ENCODE data around the gene IL4R. TPM values are rescaled to one million over a fixed set of nuclear protein-coding genes. Genes with fewer than 3 reads are reported as not detected.
A peak's percentile ranks its signal among the peaks of the same experiment; 100 is the strongest.

The IL4R gene
- total RNA-seq, 1 experiment from 2014 or later: 32.6 TPM

GRCh38 chr16:27359051-27359450 lies 45.3 kb downstream of the IL4R start:
- Histone ChIP-seq H3K36me3 (ENCODE audit: control insufficient read depth, insufficient read depth, low read length) (peaks cover 7% of the 10 kb centered on the region), H3K9me3 (no peaks in the 10 kb centered on the region), H3K4me1 (peaks cover 5% of the 10 kb centered on the region), H3K4me3 (ENCODE audit: low read depth, low read length) (no peak overlapping the region), H3K27me3 (replicated peaks; ENCODE audit: control insufficient read depth, insufficient read depth, low read length) (no peaks in the 10 kb centered on the region)
- no peak for TF ChIP-seq CTCF (IDR thresholded peaks at IDR 0.05; ENCODE audit: insufficient read depth in 1 of 2, low read depth in 1 of 2, low read length in 1 of 2, severe bottlenecking in 1 of 2, unreplicated experiment in 1 of 2)
- H3K27me3 Mint-ChIP-seq (ENCODE audit: insufficient read depth, unreplicated experiment): no peaks in the 10 kb centered on the region
- ChIA-PET POLR2A (no interaction called here), CTCF (no interaction called here)
- H3K27ac Mint-ChIP-seq (ENCODE audit: unreplicated experiment): no peak overlapping the region
- H3K9me3 Mint-ChIP-seq (ENCODE audit: unreplicated experiment): no peaks in the 10 kb centered on the region
- peaks cover 70% of the 10 kb centered on the region for H3K36me3 Mint-ChIP-seq (ENCODE audit: insufficient read depth, unreplicated experiment)
- no TSS peak for BruUV-seq (replicated peaks)
- H3K4me3 Mint-ChIP-seq (ENCODE audit: unreplicated experiment): no peak overlapping the region
- peaks cover 14% of the 10 kb centered on the region for H3K4me1 Mint-ChIP-seq (ENCODE audit: low read depth, unreplicated experiment)
- intact Hi-C loops (cut with micrococcal nuclease; ENCODE audit: unreplicated experiment): no loop called here
- DNase-seq: no peak

- no peak for TF ChIP-seq CTCF (IDR thresholded peaks at IDR 0.05; ENCODE audit: insufficient read depth in 1 of 2, low read depth in 1 of 2, low read length in 1 of 2, severe bottlenecking in 1 of 2, unreplicated experiment in 1 of 2)
- H3K36me3 ChIP-seq (ENCODE audit: control insufficient read depth, insufficient read depth, low read length): peaks cover 7% of the 10 kb centered on the region
- ChIA-PET POLR2A (no interaction called here), CTCF (no interaction called here)
- Mint-ChIP-seq H3K4me1 (ENCODE audit: low read depth, unreplicated experiment) (peaks cover 18% of the 10 kb centered on the region), H3K27me3 (ENCODE audit: insufficient read depth, unreplicated experiment) (no peaks in the 10 kb centered on the region), H3K27ac (ENCODE audit: unreplicated experiment) (no peak overlapping the region), H3K36me3 (ENCODE audit: insufficient read depth, unreplicated experiment) (peaks cover 66% of the 10 kb centered on the region), H3K4me3 (ENCODE audit: unreplicated experiment) (no peak overlapping the region), H3K9me3 (ENCODE audit: unreplicated experiment) (no peaks in the 10 kb centered on the region)
- no peaks in the 10 kb centered on the region for H3K27me3 ChIP-seq (replicated peaks; ENCODE audit: control insufficient read depth, insufficient read depth, low read length)
- DNase-seq: no peak
- peaks cover 11% of the 10 kb centered on the region for H3K4me1 ChIP-seq
- BruUV-seq (replicated peaks): no TSS peak
- H3K4me3 ChIP-seq (ENCODE audit: low read depth, low read length): no peak overlapping the region
- intact Hi-C loops (cut with micrococcal nuclease; ENCODE audit: unreplicated experiment): loop anchor here (5.0 kb wide), 1 partner anchor 32 kb away; no protein-coding TSS in a partner anchor
- no peaks in the 10 kb centered on the region for H3K9me3 ChIP-seq
Observed at GRCh38 chr16:27359615-27360014, 45.8 kb downstream of the IL4R start.

GRCh38 chr16:27361987-27362386 lies 48.2 kb downstream of the IL4R start:
- intact Hi-C loops (cut with micrococcal nuclease; ENCODE audit: unreplicated experiment): loop anchor here (5.0 kb wide), 1 partner anchor 35 kb away; no protein-coding TSS in a partner anchor
- Mint-ChIP-seq H3K36me3 (ENCODE audit: insufficient read depth, unreplicated experiment) (peaks cover 55% of the 10 kb centered on the region), H3K9me3 (ENCODE audit: unreplicated experiment) (no peaks in the 10 kb centered on the region)

More at GRCh38 chr16:27361987-27362386, 48.2 kb downstream of the IL4R start:
- H3K27ac Mint-ChIP-seq (ENCODE audit: unreplicated experiment): peak overlapping the region; percentile 22
- Histone ChIP-seq H3K4me3 (ENCODE audit: low read depth, low read length) (no peak overlapping the region), H3K36me3 (ENCODE audit: control insufficient read depth, insufficient read depth, low read length) (peaks cover 5% of the 10 kb centered on the region; the same call in 1 of the 2 replicates), H3K4me1 (peaks cover 26% of the 10 kb centered on the region), H3K27me3 (replicated peaks; ENCODE audit: control insufficient read depth, insufficient read depth, low read length) (no peaks in the 10 kb centered on the region), H3K9me3 (no peaks in the 10 kb centered on the region)
- DNase-seq: no peak
- H3K27me3 Mint-ChIP-seq (ENCODE audit: insufficient read depth, unreplicated experiment): no peaks in the 10 kb centered on the region
- H3K4me3 Mint-ChIP-seq (ENCODE audit: unreplicated experiment): peak overlapping the region; percentile 8
- POLR2A ChIA-PET: no interaction called here
- CTCF ChIA-PET: no interaction called here
- no peak for TF ChIP-seq CTCF (IDR thresholded peaks at IDR 0.05; ENCODE audit: insufficient read depth in 1 of 2, low read depth in 1 of 2, low read length in 1 of 2, severe bottlenecking in 1 of 2, unreplicated experiment in 1 of 2)
- peaks cover 26% of the 10 kb centered on the region for H3K4me1 Mint-ChIP-seq (ENCODE audit: low read depth, unreplicated experiment)
- no TSS peak for BruUV-seq (replicated peaks)

Measured in Caco-2 (cell line).